HepG2 (cell line): ENCODE results near the gene MAT2A. TPM values are rescaled to one million over a fixed set of nuclear protein-coding genes. Genes with fewer than 3 reads are reported as not detected.

Experiments used
- AGO1 ChIP-seq: fragments of 200-400 bp; formaldehyde crosslinking; IDR thresholded peaks from 2 replicates; pipeline ENCODE4 v1.6.1; 2017; ENCODE audit warnings: mild to moderate bottlenecking, low read depth, low read length, moderate library complexity; ENCODE audit not compliant: poor library complexity, severe bottlenecking
- ARHGAP35 ChIP-seq: sonication (generic); formaldehyde crosslinking; IDR thresholded peaks from 2 replicates; pipeline ENCODE4 v1.9.0; 2022; ENCODE audit warnings: mild to moderate bottlenecking, inconsistent platforms, moderate library complexity, missing genetic modification reagents, borderline replicate concordance
- ARNT2 ChIP-seq: sonication (generic); formaldehyde crosslinking; IDR thresholded peaks from 2 replicates; pipeline ENCODE4 v1.8.0; 2022; ENCODE audit warnings: mild to moderate bottlenecking, low read depth, missing genetic modification reagents, moderate library complexity
- ELF3 ChIP-seq: IDR thresholded peaks from 2 replicates; pipeline ENCODE4 v1.6.1; 2016; ENCODE audit warnings: missing genetic modification reagents, missing compliant biosample characterization
- ETV5 ChIP-seq: IDR thresholded peaks from 2 replicates; pipeline ENCODE4 v1.6.1; 2018; ENCODE audit warnings: missing biosample characterization, missing genetic modification reagents, inconsistent platforms, borderline replicate concordance
- JUNB ChIP-seq: sonication (generic); formaldehyde crosslinking; IDR thresholded peaks from 2 replicates; pipeline ENCODE4 v1.8.0; 2022; ENCODE audit warnings: missing genetic modification reagents, mild to moderate bottlenecking, borderline replicate concordance
- MLLT10 ChIP-seq: sonication (generic); formaldehyde crosslinking; IDR thresholded peaks from 2 replicates; pipeline ENCODE4 v1.4.0; 2020; ENCODE audit warnings: missing genetic modification reagents
- PAF1 ChIP-seq: IDR thresholded peaks from 2 replicates; pipeline ENCODE4 v1.6.1; 2016; ENCODE audit warnings: missing genetic modification reagents, missing compliant biosample characterization
- RNF2 ChIP-seq: fragments of 450-650 bp; conservative IDR thresholded peaks from 2 replicates; pipeline ENCODE4 v1.6.1; 2016; ENCODE audit warnings: low read depth
- YEATS2 ChIP-seq: sonication (generic); formaldehyde crosslinking; IDR thresholded peaks from 2 replicates; pipeline ENCODE4 v1.4.0; 2020; ENCODE audit warnings: missing genetic modification reagents, borderline replicate concordance
- ZNF225 ChIP-seq: sonication (generic); formaldehyde crosslinking; IDR thresholded peaks from 2 replicates; pipeline ENCODE4 v1.4.0; 2020; ENCODE audit warnings: mild to moderate bottlenecking, missing genetic modification reagents
- ZNF260 ChIP-seq: sonication (generic); formaldehyde crosslinking; IDR thresholded peaks from 2 replicates; pipeline ENCODE4 v1.4.0; 2020; ENCODE audit warnings: missing genetic modification reagents, low read depth, mild to moderate bottlenecking, borderline replicate concordance
- ZSCAN22 ChIP-seq: sonication (generic); formaldehyde crosslinking; IDR thresholded peaks from 2 replicates; pipeline ENCODE4 v1.4.0; 2020; ENCODE audit warnings: mild to moderate bottlenecking, missing genetic modification reagents
- polyA plus RNA-seq, 8 experiments: library from polyadenylated mRNA; depleted of rRNA in 3 of 8; stranded (reverse) in 7 of 8; unstranded in 1 of 8; fragments of >200 nt; fragmentation: Illumina TruSeq in 4 of 8; extraction: Trizol in 4 of 8; gene quantifications; 2 replicates each; pipeline versions ENCODE4 v1.2.1 to v1.2.3, GENCODE V29; 2011 to 2016; ENCODE audit warnings: low read depth in 4 of 8, missing spikeins in 1 of 8, mixed read lengths in 1 of 8; ENCODE audit not compliant: insufficient read depth in 1 of 8
- total RNA-seq, 5 experiments: library from RNA; depleted of rRNA; stranded (reverse); fragments of >200 nt; fragmentation: Illumina TruSeq; extraction: Trizol; gene quantifications; 2 replicates each; pipeline ENCODE4 v1.2.3, GENCODE V29; 2016; ENCODE audit warnings: low read depth in 1 of 5
- TF ChIP-seq, protein P1 (sequence below): sonication (generic); formaldehyde crosslinking; IDR thresholded peaks from 2 replicates; pipeline ENCODE4 v1.5.1; 2020; ENCODE audit warnings: mild to moderate bottlenecking, missing genetic modification reagents, borderline replicate concordance
- TF ChIP-seq, protein P2 (sequence below): IDR thresholded peaks from 2 replicates; pipeline ENCODE4 v1.6.1; 2012; ENCODE audit warnings: low read depth, low read length, improper control_type of control experiment
- TF ChIP-seq, protein P3 (sequence below): sonication (generic); formaldehyde crosslinking; IDR thresholded peaks from 2 replicates; pipeline ENCODE4 v1.5.0; 2020; ENCODE audit warnings: mild to moderate bottlenecking, low read depth, missing genetic modification reagents, borderline replicate concordance
- TF ChIP-seq, protein P4 (sequence below): sonication (generic); formaldehyde crosslinking; IDR thresholded peaks from 2 replicates; pipeline ENCODE4 v1.8.1; 2023; ENCODE audit warnings: missing genetic modification reagents, mild to moderate bottlenecking, borderline replicate concordance
- TF ChIP-seq, protein P5 (sequence below), 2 experiments: sonication (generic) in 1 of 2; formaldehyde crosslinking in 1 of 2; IDR thresholded peaks; 2 replicates each; pipeline versions ENCODE4 v1.4.0 to v1.6.1; 2018 to 2020; ENCODE audit warnings: missing genetic modification reagents in 2 of 2, borderline replicate concordance in 1 of 2, low read depth in 1 of 2, mild to moderate bottlenecking in 1 of 2, missing biosample characterization in 1 of 2

Gene MAT2A
- total and polyA plus RNA-seq, 2 of the 13 experiments (the other 11 are each of a cell fraction or from before 2014, with no cell fraction given): 155 to 331 TPM

DNA sequence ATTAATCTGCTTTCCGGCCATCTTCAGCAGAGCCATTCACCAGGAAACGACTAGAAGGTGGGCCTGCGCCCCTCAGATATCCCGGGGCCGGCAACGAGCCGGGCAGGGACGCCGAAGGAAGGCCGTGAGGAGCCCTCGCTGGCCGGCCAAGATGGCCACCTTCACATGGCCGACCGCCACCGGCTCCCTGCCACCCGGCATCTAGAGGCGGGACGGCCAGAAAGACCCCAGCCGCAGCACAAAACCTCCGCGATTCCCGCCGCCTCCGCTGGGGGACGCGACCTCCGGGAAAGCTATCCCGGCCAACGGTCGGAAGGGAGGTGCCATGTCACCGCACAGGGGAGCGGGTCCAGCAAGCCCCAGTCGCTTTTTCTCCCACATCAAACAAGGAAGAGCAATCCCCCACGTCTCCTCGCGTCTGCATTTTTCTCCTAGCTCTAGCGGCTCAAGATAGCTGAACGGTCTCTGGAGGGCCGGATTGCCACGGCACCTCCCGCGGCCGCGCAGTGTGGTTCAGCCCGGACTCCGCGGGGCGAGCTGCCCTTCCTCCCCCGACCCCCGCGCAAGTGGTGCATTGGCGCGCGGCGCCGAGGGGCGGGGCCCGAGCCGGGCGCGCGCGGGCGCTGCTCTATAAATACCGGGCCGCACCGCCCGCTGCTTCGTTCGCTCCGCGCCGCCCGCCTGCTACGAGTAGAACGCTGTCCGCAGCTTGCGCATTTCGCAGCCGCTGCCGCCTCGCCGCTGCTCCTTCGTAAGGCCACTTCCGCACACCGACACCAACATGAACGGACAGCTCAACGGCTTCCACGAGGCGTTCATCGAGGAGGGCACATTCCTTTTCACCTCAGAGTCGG, at the start of gene MAT2A (continued):
- TF ChIP-seq ETV5 (CRISPR knock-in tag) (peak; percentile 78), ZNF260 (CRISPR knock-in tag) (no peak), ARNT2 (CRISPR knock-in tag) (peak; percentile 89), ARHGAP35 (CRISPR knock-in tag) (peak; percentile 71), AGO1 (no peak), ZSCAN22 (CRISPR knock-in tag) (peak; percentile 79; the same call in 1 of the 2 replicates), JUNB (CRISPR knock-in tag) (peak; percentile 50; the same call in 1 of the 2 replicates), PAF1 (CRISPR knock-in tag) (no peak), MLLT10 (CRISPR knock-in tag) (no peak), ELF3 (CRISPR knock-in tag) (peak; percentile 55; the same call in 1 of the 2 replicates), RNF2 (peak; percentile 66), YEATS2 (peak; percentile 80; the same call in 1 of the 2 replicates), ZNF225 (CRISPR knock-in tag) (peak; percentile 16)
- TF ChIP-seq, protein P1, sequence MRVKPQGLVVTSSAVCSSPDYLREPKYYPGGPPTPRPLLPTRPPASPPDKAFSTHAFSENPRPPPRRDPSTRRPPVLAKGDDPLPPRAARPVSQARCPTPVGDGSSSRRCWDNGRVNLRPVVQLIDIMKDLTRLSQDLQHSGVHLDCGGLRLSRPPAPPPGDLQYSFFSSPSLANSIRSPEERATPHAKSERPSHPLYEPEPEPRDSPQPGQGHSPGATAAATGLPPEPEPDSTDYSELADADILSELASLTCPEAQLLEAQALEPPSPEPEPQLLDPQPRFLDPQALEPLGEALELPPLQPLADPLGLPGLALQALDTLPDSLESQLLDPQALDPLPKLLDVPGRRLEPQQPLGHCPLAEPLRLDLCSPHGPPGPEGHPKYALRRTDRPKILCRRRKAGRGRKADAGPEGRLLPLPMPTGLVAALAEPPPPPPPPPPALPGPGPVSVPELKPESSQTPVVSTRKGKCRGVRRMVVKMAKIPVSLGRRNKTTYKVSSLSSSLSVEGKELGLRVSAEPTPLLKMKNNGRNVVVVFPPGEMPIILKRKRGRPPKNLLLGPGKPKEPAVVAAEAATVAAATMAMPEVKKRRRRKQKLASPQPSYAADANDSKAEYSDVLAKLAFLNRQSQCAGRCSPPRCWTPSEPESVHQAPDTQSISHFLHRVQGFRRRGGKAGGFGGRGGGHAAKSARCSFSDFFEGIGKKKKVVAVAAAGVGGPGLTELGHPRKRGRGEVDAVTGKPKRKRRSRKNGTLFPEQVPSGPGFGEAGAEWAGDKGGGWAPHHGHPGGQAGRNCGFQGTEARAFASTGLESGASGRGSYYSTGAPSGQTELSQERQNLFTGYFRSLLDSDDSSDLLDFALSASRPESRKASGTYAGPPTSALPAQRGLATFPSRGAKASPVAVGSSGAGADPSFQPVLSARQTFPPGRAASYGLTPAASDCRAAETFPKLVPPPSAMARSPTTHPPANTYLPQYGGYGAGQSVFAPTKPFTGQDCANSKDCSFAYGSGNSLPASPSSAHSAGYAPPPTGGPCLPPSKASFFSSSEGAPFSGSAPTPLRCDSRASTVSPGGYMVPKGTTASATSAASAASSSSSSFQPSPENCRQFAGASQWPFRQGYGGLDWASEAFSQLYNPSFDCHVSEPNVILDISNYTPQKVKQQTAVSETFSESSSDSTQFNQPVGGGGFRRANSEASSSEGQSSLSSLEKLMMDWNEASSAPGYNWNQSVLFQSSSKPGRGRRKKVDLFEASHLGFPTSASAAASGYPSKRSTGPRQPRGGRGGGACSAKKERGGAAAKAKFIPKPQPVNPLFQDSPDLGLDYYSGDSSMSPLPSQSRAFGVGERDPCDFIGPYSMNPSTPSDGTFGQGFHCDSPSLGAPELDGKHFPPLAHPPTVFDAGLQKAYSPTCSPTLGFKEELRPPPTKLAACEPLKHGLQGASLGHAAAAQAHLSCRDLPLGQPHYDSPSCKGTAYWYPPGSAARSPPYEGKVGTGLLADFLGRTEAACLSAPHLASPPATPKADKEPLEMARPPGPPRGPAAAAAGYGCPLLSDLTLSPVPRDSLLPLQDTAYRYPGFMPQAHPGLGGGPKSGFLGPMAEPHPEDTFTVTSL (CRISPR knock-in tag): peak; percentile 71
- TF ChIP-seq, protein P2, sequence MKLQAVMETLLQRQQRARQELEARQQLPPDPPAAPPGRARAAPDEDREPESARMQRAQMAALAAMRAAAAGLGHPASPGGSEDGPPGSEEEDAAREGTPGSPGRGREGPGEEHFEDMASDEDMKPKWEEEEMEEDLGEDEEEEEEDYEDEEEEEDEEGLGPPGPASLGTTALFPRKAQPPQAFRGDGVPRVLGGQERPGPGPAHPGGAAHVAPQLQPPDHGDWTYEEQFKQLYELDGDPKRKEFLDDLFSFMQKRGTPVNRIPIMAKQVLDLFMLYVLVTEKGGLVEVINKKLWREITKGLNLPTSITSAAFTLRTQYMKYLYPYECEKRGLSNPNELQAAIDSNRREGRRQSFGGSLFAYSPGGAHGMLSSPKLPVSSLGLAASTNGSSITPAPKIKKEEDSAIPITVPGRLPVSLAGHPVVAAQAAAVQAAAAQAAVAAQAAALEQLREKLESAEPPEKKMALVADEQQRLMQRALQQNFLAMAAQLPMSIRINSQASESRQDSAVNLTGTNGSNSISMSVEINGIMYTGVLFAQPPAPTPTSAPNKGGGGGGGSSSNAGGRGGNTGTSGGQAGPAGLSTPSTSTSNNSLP: peak; percentile 30; the same call in 1 of the 2 replicates
- TF ChIP-seq, protein P3, sequence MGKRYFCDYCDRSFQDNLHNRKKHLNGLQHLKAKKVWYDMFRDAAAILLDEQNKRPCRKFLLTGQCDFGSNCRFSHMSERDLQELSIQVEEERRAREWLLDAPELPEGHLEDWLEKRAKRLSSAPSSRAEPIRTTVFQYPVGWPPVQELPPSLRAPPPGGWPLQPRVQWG: no peak
- TF ChIP-seq, protein P4, sequence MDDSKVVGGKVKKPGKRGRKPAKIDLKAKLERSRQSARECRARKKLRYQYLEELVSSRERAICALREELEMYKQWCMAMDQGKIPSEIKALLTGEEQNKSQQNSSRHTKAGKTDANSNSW (CRISPR knock-in tag): peak; percentile 83; the same call in 1 of the 2 replicates
- TF ChIP-seq, protein P5, sequence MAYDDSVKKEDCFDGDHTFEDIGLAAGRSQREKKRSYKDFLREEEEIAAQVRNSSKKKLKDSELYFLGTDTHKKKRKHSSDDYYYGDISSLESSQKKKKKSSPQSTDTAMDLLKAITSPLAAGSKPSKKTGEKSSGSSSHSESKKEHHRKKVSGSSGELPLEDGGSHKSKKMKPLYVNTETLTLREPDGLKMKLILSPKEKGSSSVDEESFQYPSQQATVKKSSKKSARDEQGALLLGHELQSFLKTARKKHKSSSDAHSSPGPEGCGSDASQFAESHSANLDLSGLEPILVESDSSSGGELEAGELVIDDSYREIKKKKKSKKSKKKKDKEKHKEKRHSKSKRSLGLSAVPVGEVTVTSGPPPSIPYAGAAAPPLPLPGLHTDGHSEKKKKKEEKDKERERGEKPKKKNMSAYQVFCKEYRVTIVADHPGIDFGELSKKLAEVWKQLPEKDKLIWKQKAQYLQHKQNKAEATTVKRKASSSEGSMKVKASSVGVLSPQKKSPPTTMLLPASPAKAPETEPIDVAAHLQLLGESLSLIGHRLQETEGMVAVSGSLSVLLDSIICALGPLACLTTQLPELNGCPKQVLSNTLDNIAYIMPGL (CRISPR knock-in tag; IDR thresholded peaks at IDR 0.05; ENCODE audit: borderline replicate concordance in 1 of 2, low read depth in 1 of 2): peak; percentile 98 to 99
